Effector CD8-positive, alpha-beta T cell (primary cell): Measurements from ENCODE around the gene ZNF3.

Experiments
- DNase-seq: peaks from one replicate; lab custom pipeline; 2025; lab: John Stamatoyannopoulos, UW

ZNF3 gene

GRCh38 chr7:100109521-100110163, 28.1 kb upstream of the ZNF3 start:
- no peak for DNase-seq

GRCh38 chr7:100107890-100108289, 26.4 kb upstream of the ZNF3 start:
- no peak for DNase-seq

GRCh38 chr7:100107125-100107737, 25.7 kb upstream of the ZNF3 start:
- DNase-seq: no peak

- no peak for DNase-seq
Observed at GRCh38 chr7:100106633-100107032, 25.1 kb upstream of the ZNF3 start.

- DNase-seq: no peak
Observed at GRCh38 chr7:100105534-100105933, 24.0 kb upstream of the ZNF3 start.

GRCh38 chr7:100102950-100103840, 21.7 kb upstream of the ZNF3 start:
- DNase-seq: no peak

GRCh38 chr7:100101016-100101862, 19.7 kb upstream of the ZNF3 start, which contains the start of the genes AP4M1 and MCM7:
AP4M1 (plus strand) TSS chr7:100101643; CDS start chr7:100101715, 72 bp downstream.
MCM7 (minus strand) TSS chr7:100101397; CDS start chr7:100101294, 103 bp downstream.
- DNase-seq: peak; percentile 93

- peak; percentile 87 for DNase-seq
Observed at GRCh38 chr7:100100420-100101015, 19.0 kb upstream of the ZNF3 start.

- no peak for DNase-seq
Observed at GRCh38 chr7:100099452-100099851, 17.9 kb upstream of the ZNF3 start.

- no peak for DNase-seq
Observed at GRCh38 chr7:100098913-100099312, 17.4 kb upstream of the ZNF3 start.

- no peak for DNase-seq
Observed at GRCh38 chr7:100095704-100096103, 14.2 kb upstream of the ZNF3 start.

GRCh38 chr7:100095289-100095688, 13.8 kb upstream of the ZNF3 start:
- DNase-seq: no peak

- DNase-seq: no peak
Observed at GRCh38 chr7:100093925-100094486, 12.5 kb upstream of the ZNF3 start.

- no peak for DNase-seq
Observed at GRCh38 chr7:100093498-100093897, 12.0 kb upstream of the ZNF3 start.

GRCh38 chr7:100093054-100093453, 11.5 kb upstream of the ZNF3 start:
- no peak for DNase-seq

GRCh38 chr7:100091411-100092181, 10.1 kb upstream of the ZNF3 start:
- DNase-seq: no peak

GRCh38 chr7:100090527-100091410, 9.2 kb upstream of the ZNF3 start:
- no peak for DNase-seq

- no peak for DNase-seq
Observed at GRCh38 chr7:100089458-100090196, 8.1 kb upstream of the ZNF3 start.
